ENCODE data around the gene SUV39H1.

SUV39H1 gene

DNA sequence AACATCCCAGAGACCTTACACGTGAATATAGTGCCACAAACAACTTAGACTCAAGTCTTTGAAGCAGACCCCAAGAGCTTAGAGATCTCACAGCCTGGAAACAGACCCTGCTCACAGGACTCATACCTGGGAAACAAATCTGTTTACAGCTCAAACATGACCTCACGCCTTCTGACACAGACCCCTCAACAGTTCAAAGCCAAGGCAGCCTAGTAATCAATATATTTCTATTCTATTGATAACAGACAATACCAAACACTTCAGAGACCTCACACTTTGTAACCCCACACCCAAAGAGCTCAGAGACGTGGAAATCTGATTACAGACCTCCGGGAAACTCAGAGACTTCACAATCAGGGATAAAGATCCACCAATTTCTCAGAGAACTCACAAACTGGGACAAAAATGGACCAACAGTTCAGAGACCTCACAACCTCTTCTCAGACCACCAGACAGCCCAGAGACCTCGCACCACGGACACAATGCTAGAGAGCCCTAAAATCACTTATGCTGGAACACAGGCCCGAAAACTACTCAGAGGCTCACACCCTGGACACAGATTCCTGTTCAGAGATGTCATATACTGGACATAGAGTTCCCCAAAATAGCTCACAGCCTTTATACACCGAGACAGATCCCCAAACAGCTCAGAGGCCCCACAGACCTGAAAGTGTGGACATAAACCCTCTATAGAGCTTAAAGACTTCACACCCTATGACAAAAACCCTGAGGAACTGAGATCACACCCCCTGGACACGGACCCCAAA lies 14.8 kb downstream of the SUV39H1 start:
- H3K4me3 ChIP-seq, result no peak overlapping the region
- H3K4me1 ChIP-seq, result peaks cover 31% of the 10 kb centered on the region
- TF ChIP-seq Cebpa-rat (IDR thresholded peaks at IDR 0.05), result no peak
- H4K20me1 ChIP-seq, result peaks cover 16% of the 10 kb centered on the region; the same call in 1 of the 2 replicates
- H3K36me3 ChIP-seq, result peaks cover 33% of the 10 kb centered on the region
- H3K4me2 ChIP-seq, result no peak overlapping the region
- no peak overlapping the region for H3K9ac ChIP-seq
- H3K27me3 ChIP-seq, result peaks cover 75% of the 10 kb centered on the region
- no peak overlapping the region for H3K27ac ChIP-seq
- no peaks in the 10 kb centered on the region for H3K9me3 ChIP-seq

DNA sequence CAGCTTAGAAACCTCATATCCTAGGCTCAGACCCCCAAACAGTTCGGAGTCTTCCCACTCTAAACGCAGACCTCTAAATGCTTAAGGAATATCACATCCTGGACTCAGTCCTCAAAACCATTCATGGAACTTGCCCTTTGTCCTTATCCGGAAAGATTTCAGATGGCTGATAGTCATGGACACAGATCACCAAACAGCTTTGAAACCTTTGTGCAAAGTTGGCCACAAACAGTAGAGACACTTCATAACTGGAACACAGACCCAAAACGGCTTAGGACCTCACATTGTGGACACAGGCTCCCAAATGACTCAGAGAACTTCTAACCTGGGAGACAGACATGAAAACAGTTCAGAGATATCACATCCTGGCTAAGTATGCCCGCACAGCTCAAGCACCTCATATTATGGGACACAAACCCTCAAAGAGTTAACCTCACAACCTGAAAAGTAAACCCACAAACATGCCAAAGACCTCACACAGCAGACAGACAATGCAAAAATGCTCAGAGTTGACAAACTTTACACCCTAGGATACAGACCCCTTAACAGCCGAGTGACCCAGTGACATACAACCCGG lies 15.5 kb downstream of the SUV39H1 start:
- H3K4me3 ChIP-seq, result no peak overlapping the region
- no peak overlapping the region for H3K9ac ChIP-seq
- peaks cover 31% of the 10 kb centered on the region for H3K4me1 ChIP-seq
- H3K27ac ChIP-seq, result no peak overlapping the region
- H3K9me3 ChIP-seq, result no peaks in the 10 kb centered on the region
- peaks cover 12% of the 10 kb centered on the region; the same call in 1 of the 2 replicates for H4K20me1 ChIP-seq
- H3K27me3 ChIP-seq, result peaks cover 81% of the 10 kb centered on the region
- no peak for TF ChIP-seq Cebpa-rat (IDR thresholded peaks at IDR 0.05)
- no peak overlapping the region for H3K4me2 ChIP-seq
- H3K36me3 ChIP-seq, result peaks cover 26% of the 10 kb centered on the region; the same call in 1 of the 2 replicates

DNA sequence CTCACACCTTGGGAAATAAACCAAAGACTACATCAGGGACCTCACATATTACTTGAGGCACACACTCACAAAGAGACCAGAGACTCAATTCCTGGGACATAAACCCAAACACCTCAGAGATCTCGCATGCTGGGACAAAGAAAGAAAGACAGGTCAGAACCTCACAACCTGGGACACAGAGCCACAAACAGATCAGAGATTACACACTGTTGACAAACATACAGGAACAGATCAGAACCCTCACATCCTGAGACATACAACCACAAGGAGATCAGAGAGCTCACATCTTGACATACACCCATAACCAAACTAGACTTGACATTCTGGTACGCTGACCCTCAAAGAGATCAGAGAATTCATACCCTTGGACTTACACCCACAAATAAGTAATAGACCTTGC lies 17.3 kb downstream of the SUV39H1 start:
- no peak overlapping the region for H3K9ac ChIP-seq
- H3K4me2 ChIP-seq, result no peak overlapping the region
- no peak overlapping the region for H3K4me3 ChIP-seq
- no peak for TF ChIP-seq Cebpa-rat (IDR thresholded peaks at IDR 0.05)
- peaks cover 9% of the 10 kb centered on the region; the same call in 1 of the 2 replicates for H3K36me3 ChIP-seq
- H3K4me1 ChIP-seq, result peaks cover 27% of the 10 kb centered on the region
- H3K27ac ChIP-seq, result no peak overlapping the region
- H4K20me1 ChIP-seq, result peaks cover 6% of the 10 kb centered on the region; the same call in 1 of the 2 replicates
- H3K9me3 ChIP-seq, result no peaks in the 10 kb centered on the region
- H3K27me3 ChIP-seq, result peaks cover 78% of the 10 kb centered on the region

DNA sequence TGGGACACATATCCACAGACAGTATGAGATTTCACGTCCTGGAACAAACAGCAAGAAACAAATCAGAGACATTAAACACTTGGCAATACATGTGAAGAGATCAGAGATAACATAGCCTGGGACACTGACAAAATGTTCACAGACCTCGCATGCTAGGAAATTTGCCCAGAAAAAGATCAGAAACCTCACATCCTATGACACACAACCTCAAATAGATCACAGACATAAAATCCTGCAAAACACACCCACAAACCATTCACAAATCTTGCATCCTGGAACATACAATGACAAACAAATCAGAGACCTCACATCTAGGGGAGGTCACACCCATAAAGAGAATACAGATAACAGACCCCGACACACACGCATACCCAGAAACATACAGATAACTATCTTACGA lies 18.0 kb downstream of the SUV39H1 start:
- Histone ChIP-seq H3K9me3 (no peaks in the 10 kb centered on the region), H4K20me1 (peaks cover 6% of the 10 kb centered on the region; the same call in 1 of the 2 replicates), H3K9ac (no peak overlapping the region), H3K27me3 (peaks cover 76% of the 10 kb centered on the region), H3K27ac (no peak overlapping the region), H3K4me3 (no peak overlapping the region), H3K4me1 (peaks cover 27% of the 10 kb centered on the region), H3K36me3 (peaks cover 2% of the 10 kb centered on the region; the same call in 1 of the 2 replicates), H3K4me2 (peak overlapping the region; percentile 29)
- no peak for TF ChIP-seq Cebpa-rat (IDR thresholded peaks at IDR 0.05)

DNA sequence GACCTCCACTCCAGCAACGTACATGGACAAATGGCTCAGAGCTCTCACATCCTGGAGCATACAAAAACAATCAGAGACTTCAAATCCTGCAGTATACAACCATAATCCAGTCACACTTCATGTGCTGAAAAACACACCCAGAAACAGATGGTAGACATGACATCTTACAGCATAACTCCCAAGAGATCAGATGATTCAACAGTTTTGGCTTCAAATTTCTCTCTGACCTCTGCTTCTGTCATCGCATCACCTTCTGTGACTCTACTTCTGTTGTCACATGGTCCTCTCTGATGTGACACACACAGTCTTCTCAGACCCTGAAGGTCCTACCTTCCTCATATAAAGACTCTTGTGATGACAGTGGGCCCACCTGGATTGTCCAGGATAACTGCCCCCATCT lies 18.5 kb downstream of the SUV39H1 start:
- peaks cover 27% of the 10 kb centered on the region for H3K4me1 ChIP-seq
- no peak overlapping the region for H3K4me3 ChIP-seq
- peak overlapping the region; percentile 29 for H3K4me2 ChIP-seq
- H3K9ac ChIP-seq, result no peak overlapping the region
- no peaks in the 10 kb centered on the region for H3K36me3 ChIP-seq
- H3K27ac ChIP-seq, result no peak overlapping the region
- H4K20me1 ChIP-seq, result peaks cover 6% of the 10 kb centered on the region; the same call in 1 of the 2 replicates
- no peaks in the 10 kb centered on the region for H3K9me3 ChIP-seq
- peaks cover 76% of the 10 kb centered on the region for H3K27me3 ChIP-seq
- TF ChIP-seq Cebpa-rat (IDR thresholded peaks at IDR 0.05), result no peak

DNA sequence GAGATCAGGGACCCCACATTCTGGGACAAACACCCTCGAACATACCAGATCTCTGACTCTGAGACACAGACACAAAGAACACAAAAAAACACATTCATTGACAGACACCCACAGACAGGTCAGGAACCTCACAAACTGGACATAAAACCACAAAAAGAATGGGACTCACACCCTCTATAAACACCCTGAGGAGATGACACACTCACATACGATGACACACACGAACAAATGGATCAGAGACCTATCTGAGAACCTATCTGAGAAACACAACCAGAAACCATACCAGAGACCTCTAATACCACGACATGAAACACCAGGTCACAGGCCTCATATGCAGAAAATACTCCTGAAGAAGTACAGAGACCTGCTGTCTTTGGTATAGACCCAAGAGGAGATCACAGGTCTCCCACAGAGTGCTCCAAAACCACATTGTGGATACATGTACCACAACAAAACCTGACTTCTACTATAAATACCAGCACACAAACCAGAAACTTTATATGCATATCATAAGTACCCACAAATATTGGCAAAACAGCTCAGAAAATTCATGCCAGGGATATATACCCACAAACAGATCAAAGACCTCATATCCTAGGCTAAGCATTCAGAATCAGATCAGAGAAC lies 19.5 kb downstream of the SUV39H1 start:
- Histone ChIP-seq H3K36me3 (no peaks in the 10 kb centered on the region), H3K9me3 (no peaks in the 10 kb centered on the region), H4K20me1 (peaks cover 6% of the 10 kb centered on the region; the same call in 1 of the 2 replicates), H3K27me3 (peaks cover 78% of the 10 kb centered on the region), H3K9ac (no peak overlapping the region), H3K4me2 (peak overlapping the region; percentile 29), H3K27ac (no peak overlapping the region), H3K4me1 (peaks cover 27% of the 10 kb centered on the region), H3K4me3 (no peak overlapping the region)
- no peak for TF ChIP-seq Cebpa-rat (IDR thresholded peaks at IDR 0.05)

DNA sequence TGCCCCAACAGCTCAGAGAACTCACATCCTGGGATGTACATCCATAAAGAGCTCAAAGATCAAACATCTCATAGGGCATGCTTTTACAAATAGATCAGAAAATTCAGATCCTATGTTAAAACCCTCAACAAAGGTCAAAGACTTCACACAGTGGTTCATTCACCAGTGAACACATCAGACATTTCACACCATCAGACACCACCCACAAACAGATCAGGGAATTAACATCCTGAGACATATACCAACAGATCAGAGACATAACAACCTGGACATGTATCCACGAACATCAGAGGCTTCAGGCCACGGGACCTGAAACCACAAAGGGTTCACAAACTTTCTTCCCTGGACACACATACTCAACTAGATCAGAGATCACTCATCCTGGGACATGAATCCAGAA lies 23.4 kb downstream of the SUV39H1 start:
- peaks cover 14% of the 10 kb centered on the region for H3K4me1 ChIP-seq
- no peaks in the 10 kb centered on the region for H3K36me3 ChIP-seq
- TF ChIP-seq Cebpa-rat (IDR thresholded peaks at IDR 0.05), result no peak

DNA sequence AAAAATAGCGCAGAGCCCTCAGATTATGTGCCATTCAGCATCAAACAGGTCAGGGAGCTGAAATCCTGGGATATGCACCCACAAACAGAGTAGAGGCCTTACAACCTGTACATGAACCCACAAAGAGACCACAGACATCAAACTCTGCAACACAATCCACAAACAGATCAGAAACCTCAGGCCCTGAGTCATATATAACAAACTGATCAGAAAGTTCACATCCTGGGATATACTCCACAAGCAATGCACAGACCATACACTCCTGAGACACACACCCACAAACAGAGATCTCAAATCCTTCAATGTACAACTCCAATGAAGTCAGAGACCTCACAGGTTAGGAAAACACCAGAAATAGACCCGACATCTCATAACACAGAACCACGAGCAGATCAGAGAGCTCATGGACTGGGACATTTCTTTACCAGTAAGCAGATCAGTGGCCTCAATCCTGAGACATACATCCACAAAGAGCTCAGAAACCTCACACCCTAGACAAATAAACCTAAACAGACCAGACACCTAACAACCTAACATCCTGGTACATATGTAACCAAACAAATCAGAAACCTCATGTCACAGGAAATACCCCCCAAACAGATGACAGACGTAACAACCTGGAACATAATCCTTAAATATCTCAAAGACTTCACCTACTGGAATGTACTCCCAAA lies 24.2 kb downstream of the SUV39H1 start:
- Histone ChIP-seq H3K4me2 (no peak overlapping the region), H3K27ac (no peak overlapping the region), H4K20me1 (no peaks in the 10 kb centered on the region; the same call in 1 of the 2 replicates), H3K9me3 (no peaks in the 10 kb centered on the region), H3K36me3 (no peaks in the 10 kb centered on the region), H3K4me1 (peaks cover 6% of the 10 kb centered on the region), H3K27me3 (peaks cover 66% of the 10 kb centered on the region), H3K9ac (no peak overlapping the region), H3K4me3 (no peak overlapping the region)
- no peak for TF ChIP-seq Cebpa-rat (IDR thresholded peaks at IDR 0.05)

More for the DNA sequence above, 23.4 kb downstream of the SUV39H1 start:
- Histone ChIP-seq H3K27me3 (peaks cover 65% of the 10 kb centered on the region), H4K20me1 (no peaks in the 10 kb centered on the region; the same call in 1 of the 2 replicates), H3K9me3 (no peaks in the 10 kb centered on the region), H3K27ac (no peak overlapping the region), H3K9ac (no peak overlapping the region), H3K4me3 (no peak overlapping the region), H3K4me2 (no peak overlapping the region)

DNA sequence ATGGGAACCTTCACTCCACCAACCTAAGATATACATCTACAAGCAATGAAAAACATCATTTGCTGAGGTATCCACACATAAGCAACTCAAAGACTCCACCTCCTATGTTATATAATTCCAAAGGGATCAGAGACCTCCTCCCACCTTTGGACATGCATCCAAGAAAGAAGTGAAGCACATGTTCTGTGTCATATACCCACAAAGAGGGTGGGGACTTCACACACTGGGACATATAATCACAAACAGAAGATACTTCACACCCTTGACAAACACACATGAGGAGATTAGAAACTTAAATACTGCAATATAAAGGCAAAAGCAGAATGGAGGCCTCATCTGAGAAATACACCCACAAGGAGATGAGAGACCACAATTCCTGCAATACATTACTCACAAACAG lies 25.4 kb downstream of the SUV39H1 start:
- H3K27me3 ChIP-seq, result peaks cover 67% of the 10 kb centered on the region
- no peak overlapping the region for H3K9ac ChIP-seq
- no peaks in the 10 kb centered on the region for H3K36me3 ChIP-seq
- H4K20me1 ChIP-seq, result no peaks in the 10 kb centered on the region; the same call in 1 of the 2 replicates
- H3K9me3 ChIP-seq, result no peaks in the 10 kb centered on the region
- no peak overlapping the region for H3K27ac ChIP-seq
- no peaks in the 10 kb centered on the region for H3K4me1 ChIP-seq
- H3K4me3 ChIP-seq, result no peak overlapping the region
- H3K4me2 ChIP-seq, result no peak overlapping the region
- TF ChIP-seq Cebpa-rat (IDR thresholded peaks at IDR 0.05), result no peak

All from BLaER1 (cell line).